H1 (cell line): ENCODE measurements around the gene KHDRBS1. TPM values are rescaled to one million over a fixed set of nuclear protein-coding genes. Genes with fewer than 3 reads are reported as not detected.

Experiments
- CTCF ChIA-PET: fragments of 300-600 bp; sonication (Branson Sonifier 250); formaldehyde crosslinking; loops from one replicate; lab custom pipeline; 2021; ENCODE audit not compliant: partially characterized antibody; lab: Charles Lee
- POLR2A ChIA-PET: fragments of 300-600 bp; sonication (Branson Sonifier 250); formaldehyde crosslinking; loops from one replicate; lab custom pipeline; 2021; ENCODE audit warnings: inconsistent platforms; ENCODE audit not compliant: partially characterized antibody; lab: Charles Lee
- DNase-seq, 2 experiments: peaks; one replicate each; pipeline versions ENCODE4 v3.0.0 to v3.0.0-alpha.2; 2010 to 2022; ENCODE audit warnings: low spot score in 2 of 2, low read depth in 1 of 2, mixed read lengths in 1 of 2
- FAIRE-seq: peaks from 2 replicates; lab custom pipeline; 2011; peaks lifted over from hg19 to GRCh38; lab: Jason Lieb, UNC
- H2AFZ ChIP-seq: 2 replicates; pipeline ENCODE4 v1.8.1; 2012; ENCODE audit warnings: low read length, inconsistent platforms
- H2AK5ac ChIP-seq: 2 replicates; pipeline ENCODE4 v1.6.1; 2013; ENCODE audit warnings: low read depth, low read length
- H2BK120ac ChIP-seq: replicated peaks from 2 replicates; pipeline ENCODE3; 2013; ENCODE audit warnings: low read depth, low read length, inconsistent platforms
- H2BK12ac ChIP-seq: 2 replicates; pipeline ENCODE4 v1.6.1; 2013; ENCODE audit warnings: low read depth, low read length
- H2BK15ac ChIP-seq: 2 replicates; pipeline ENCODE4 v1.6.1; 2013; ENCODE audit warnings: low read length
- H2BK20ac ChIP-seq: 2 replicates; pipeline ENCODE4 v1.6.1; 2013; ENCODE audit warnings: low read length
- H2BK5ac ChIP-seq: 2 replicates; pipeline ENCODE4 v1.6.1; 2013; ENCODE audit warnings: low read depth, low read length
- H3K14ac ChIP-seq: 2 replicates; pipeline ENCODE4 v1.6.1; 2013; ENCODE audit warnings: inconsistent platforms; ENCODE audit not compliant: insufficient read length
- H3K18ac ChIP-seq: 2 replicates; pipeline ENCODE4 v1.6.1; 2013; ENCODE audit warnings: low read length; ENCODE audit errors: extremely low read depth
- H3K23ac ChIP-seq: 2 replicates; pipeline ENCODE4 v1.6.1; 2013; ENCODE audit warnings: inconsistent platforms; ENCODE audit not compliant: insufficient read length
- H3K23me2 ChIP-seq: 2 replicates; pipeline ENCODE4 v1.6.1; 2013; ENCODE audit warnings: low read depth, low read length
- H3K27ac ChIP-seq: 2 replicates; pipeline ENCODE4 v1.6.1; 2011; ENCODE audit warnings: low read depth, low read length, inconsistent platforms
- H3K27me3 ChIP-seq, 4 experiments: replicated peaks in 1 of 4; 1 replicate in 1 of 4; 2 replicates in 3 of 4; pipeline versions ENCODE4 v1.6.1 to v1.8.1; 2011 to 2013; ENCODE audit warnings: low read length in 3 of 4, mild to moderate bottlenecking in 3 of 4, inconsistent platforms in 2 of 4, mixed read lengths in 2 of 4, moderate library complexity in 1 of 4; ENCODE audit not compliant: control insufficient read depth in 3 of 4, insufficient read depth in 3 of 4; ENCODE audit errors: extremely low read depth in 1 of 4
- H3K36me3 ChIP-seq, 4 experiments: 2 replicates each; pipeline versions ENCODE4 v1.6.1 to v1.8.1; 2011 to 2013; ENCODE audit warnings: mild to moderate bottlenecking in 4 of 4, low read length in 3 of 4, moderate library complexity in 2 of 4, control low read depth in 1 of 4, inconsistent platforms in 1 of 4; ENCODE audit not compliant: insufficient read depth in 4 of 4, control insufficient read depth in 2 of 4
- H3K4ac ChIP-seq: replicated peaks from 2 replicates; pipeline ENCODE3; 2013; ENCODE audit warnings: low read length, low read depth, mixed read lengths, inconsistent platforms; ENCODE audit not compliant: insufficient read length
- H3K4me1 ChIP-seq, 4 experiments: replicated peaks in 1 of 4; 1 replicate in 1 of 4; 2 replicates in 3 of 4; pipeline versions ENCODE4 v1.6.1 to v1.8.1; 2011 to 2013; ENCODE audit warnings: low read length in 3 of 4, inconsistent platforms in 2 of 4, mixed read lengths in 1 of 4; ENCODE audit not compliant: insufficient read depth in 4 of 4, control insufficient read depth in 3 of 4
- H3K4me2 ChIP-seq, 2 experiments: 2 replicates each; pipeline versions ENCODE4 v1.6.1 to v1.8.1; 2011 to 2013; ENCODE audit warnings: low read depth in 2 of 2, low read length in 2 of 2, control low read depth in 1 of 2, inconsistent platforms in 1 of 2, mild to moderate bottlenecking in 1 of 2; ENCODE audit not compliant: insufficient read depth in 1 of 2
- H3K4me3 ChIP-seq, 4 experiments: fragments of 200-600, 300-600 bp in 1 of 4; sonication (generic), shearing (Covaris generic), sonication (Bioruptor Twin) in 1 of 4; 2 replicates each; pipeline versions ENCODE4 v1.5.1 to v1.8.1; 2011 to 2016; ENCODE audit warnings: low read length in 4 of 4, low read depth in 3 of 4, control low read depth in 2 of 4, inconsistent platforms in 2 of 4, mild to moderate bottlenecking in 2 of 4, mixed read lengths in 1 of 4, moderate library complexity in 1 of 4; ENCODE audit not compliant: insufficient read depth in 2 of 4; ENCODE audit errors: extremely low read depth in 1 of 4
- H3K56ac ChIP-seq: replicated peaks from 2 replicates; pipeline ENCODE3; 2013; ENCODE audit warnings: low read depth, mild to moderate bottlenecking, mixed read lengths, low read length, inconsistent platforms; ENCODE audit not compliant: insufficient read length
- H3K79me1 ChIP-seq: 2 replicates; pipeline ENCODE4 v1.6.1; 2013; ENCODE audit warnings: low read depth, low read length, control low read depth
- H3K79me2 ChIP-seq, 2 experiments: 2 replicates each; pipeline versions ENCODE4 v1.6.1 to v1.8.1; 2012 to 2013; ENCODE audit warnings: low read length in 2 of 2, mild to moderate bottlenecking in 2 of 2, inconsistent platforms in 1 of 2; ENCODE audit not compliant: insufficient read depth in 2 of 2, control insufficient read depth in 1 of 2
- H3K9ac ChIP-seq, 4 experiments: replicated peaks in 1 of 4; 1 replicate in 1 of 4; 2 replicates in 3 of 4; pipeline versions ENCODE4 v1.6.1 to v1.8.1; 2011 to 2013; ENCODE audit warnings: low read depth in 3 of 4, low read length in 3 of 4, control low read depth in 2 of 4, mild to moderate bottlenecking in 2 of 4, moderate library complexity in 2 of 4, inconsistent platforms in 1 of 4; ENCODE audit errors: extremely low read depth in 1 of 4
- H3K9me3 ChIP-seq, 2 experiments: 2 replicates each; pipeline versions ENCODE4 v1.6.1 to v1.8.1; 2012 to 2013; ENCODE audit warnings: mild to moderate bottlenecking in 2 of 2, moderate library complexity in 2 of 2, control low read depth in 1 of 2, inconsistent platforms in 1 of 2, low read depth in 1 of 2, low read length in 1 of 2, mixed read lengths in 1 of 2; ENCODE audit not compliant: insufficient read depth in 2 of 2
- H4K20me1 ChIP-seq, 2 experiments: replicated peaks in 1 of 2; 2 replicates each; pipeline versions ENCODE3 to v1.8.1; 2011 to 2013; ENCODE audit warnings: inconsistent platforms in 2 of 2, low read length in 2 of 2, mild to moderate bottlenecking in 1 of 2; ENCODE audit not compliant: insufficient read depth in 2 of 2, control insufficient read depth in 1 of 2
- H4K5ac ChIP-seq: 2 replicates; pipeline ENCODE4 v1.6.1; 2013; ENCODE audit warnings: low read length, low read depth, mixed read lengths, inconsistent platforms; ENCODE audit not compliant: insufficient read length
- H4K8ac ChIP-seq: 2 replicates; pipeline ENCODE4 v1.8.0; 2013; ENCODE audit warnings: mild to moderate bottlenecking, moderate library complexity, low read length, inconsistent platforms; ENCODE audit not compliant: insufficient read depth; ENCODE audit errors: extremely low read depth
- H4K91ac ChIP-seq: replicated peaks from 2 replicates; pipeline ENCODE3; 2013; ENCODE audit warnings: low read length, mixed read lengths, inconsistent platforms; ENCODE audit not compliant: insufficient read length
- CEBPB ChIP-seq: IDR thresholded peaks from 2 replicates; pipeline ENCODE4 v1.6.1; 2012; ENCODE audit warnings: low read depth, low read length
- CTBP2 ChIP-seq: IDR thresholded peaks from 2 replicates; pipeline ENCODE4 v1.7.0; 2011; ENCODE audit warnings: borderline replicate concordance, mild to moderate bottlenecking, moderate library complexity, mixed read lengths, low read length; ENCODE audit not compliant: insufficient read depth, insufficient read length
- EP300 ChIP-seq, 2 experiments: IDR thresholded peaks; 1 replicate in 1 of 2; 2 replicates in 1 of 2; pipeline ENCODE4 v1.6.1; 2011 to 2012; ENCODE audit warnings: low read depth in 2 of 2, low read length in 2 of 2, mild to moderate bottlenecking in 2 of 2, borderline replicate concordance in 1 of 2, inconsistent platforms in 1 of 2, moderate library complexity in 1 of 2
- GABPA ChIP-seq: IDR thresholded peaks from 2 replicates; pipeline ENCODE4 v1.6.1; 2011; ENCODE audit warnings: mild to moderate bottlenecking, low read length, moderate library complexity, borderline replicate concordance; ENCODE audit not compliant: insufficient read depth
- GTF2F1 ChIP-seq: IDR thresholded peaks from 2 replicates; pipeline ENCODE4 v1.6.1; 2012; ENCODE audit warnings: low read depth, low read length, improper control_type of control experiment, borderline replicate concordance
- NRF1 ChIP-seq: IDR thresholded peaks from 2 replicates; pipeline ENCODE4 v1.6.1; 2011; ENCODE audit warnings: mild to moderate bottlenecking, low read depth, low read length, improper control_type of control experiment
- SIN3A ChIP-seq, 2 experiments: IDR thresholded peaks in 1 of 2; conservative IDR thresholded peaks in 1 of 2; 2 replicates each; pipeline ENCODE4 v1.6.1; 2011 to 2012; ENCODE audit warnings: low read length in 2 of 2, improper control_type of control experiment in 1 of 2, low read depth in 1 of 2, mild to moderate bottlenecking in 1 of 2
- TBP ChIP-seq: IDR thresholded peaks from 2 replicates; pipeline ENCODE4 v1.6.1; 2011; ENCODE audit warnings: low read depth, low read length, improper control_type of control experiment
- ZNF274 ChIP-seq: IDR thresholded peaks from 2 replicates; pipeline ENCODE4 v1.7.0; 2012; ENCODE audit warnings: low read length, borderline replicate concordance; ENCODE audit errors: extremely low read depth
- WGBS, 2 experiments: shearing (Covaris generic) in 1 of 2; methylation state at CpG; one replicate each; pipeline versions ENCODE4 v1.1.6 to v1.1.7; 2013 to 2015; ENCODE audit warnings: low lambda C conversion rate in 2 of 2, mixed read lengths in 2 of 2, inconsistent platforms in 1 of 2, low coverage in 1 of 2, missing lambda C conversion rate in 1 of 2; ENCODE audit not compliant: insufficient replicate concordance in 2 of 2, insufficient coverage in 1 of 2, insufficient read length in 1 of 2; ENCODE audit errors: extremely low coverage in 1 of 2, missing lambda C conversion rate in 1 of 2; 5-methylcytosine and 5-hydroxymethylcytosine counted together
- polyA plus RNA-seq, 7 experiments: library from polyadenylated mRNA; depleted of rRNA in 3 of 7; stranded (reverse) in 5 of 7; unstranded in 2 of 7; fragments of >200 nt in 5 of 7; fragments of 200-250 nt in 2 of 7; gene quantifications; 1 replicate in 5 of 7; 2 replicates in 1 of 7; 4 replicates in 1 of 7; pipeline versions ENCODE4 v1.2.1 to v1.2.3, GENCODE V29; 2011 to 2013; ENCODE audit warnings: missing spikeins in 2 of 7, mixed read lengths in 2 of 7
- total RNA-seq: library from RNA; stranded (reverse); fragmentation: NEBNext Ultra II Directional; extraction: Animal tissue kit (Norgen Biotek cat#: 25700); gene quantifications from 2 replicates; pipeline ENCODE4 v1.2.1, GENCODE V29; 2021
- TF ChIP-seq, protein P1 (sequence below), 3 experiments: IDR thresholded peaks; 1 replicate in 2 of 3; 2 replicates in 1 of 3; pipeline versions ENCODE4 v1.5.1 to v1.6.1; 2011; ENCODE audit warnings: low read length in 3 of 3, mild to moderate bottlenecking in 3 of 3, inconsistent platforms in 2 of 3, low read depth in 1 of 3, moderate library complexity in 1 of 3; ENCODE audit not compliant: insufficient read depth in 1 of 3; ENCODE audit errors: control extremely low read depth in 1 of 3

KHDRBS1 gene
- total and polyA plus RNA-seq, 2 of the 8 experiments (the other 6 are each of a cell fraction or from before 2014, with no cell fraction given), result 53.8 to 284 TPM

GRCh38 chr1:31980835-31981455 lies 32.7 kb upstream of the KHDRBS1 start:
- no peaks in the 10 kb centered on the region for H3K79me1 ChIP-seq
- WGBS, 2 experiments, result 89% methylated on average over 10 of the region's 10 CpGs; no CpG with 5 or more reads in 1 of the 2 experiments
- no peak overlapping the region for H4K91ac ChIP-seq
- H4K8ac ChIP-seq, result no peak overlapping the region
- no peak overlapping the region for H2AFZ ChIP-seq
- H3K4me1 ChIP-seq, result no peaks in the 10 kb centered on the region
- H3K79me2 ChIP-seq, result no peaks in the 10 kb centered on the region
- H3K36me3 ChIP-seq, result no peaks in the 10 kb centered on the region
- H4K20me1 ChIP-seq, result no peaks in the 10 kb centered on the region
- no peaks in the 10 kb centered on the region for H3K27me3 ChIP-seq
- POLR2A ChIA-PET, result no interaction called here
- CTCF ChIA-PET, result interaction anchor here (0.7 to 8.1 kb wide), 2 partner anchors 18 to 23 kb away, joined by 6 to 48 read pairs; no protein-coding TSS in a partner anchor
- FAIRE-seq (no peak), DNase-seq (no peak)
- no peak overlapping the region for H3K23ac ChIP-seq
- no peak overlapping the region for H3K56ac ChIP-seq
- no peak overlapping the region for H3K27ac ChIP-seq
- no peak overlapping the region for H2BK15ac ChIP-seq
- H3K9me3 ChIP-seq, result 0 out of 4 replicates have a peak, but pooled peaks cover 0 to 3% of the 10 kb centered on the region in 2 experiments
- no peak overlapping the region for H2AK5ac ChIP-seq
- no peak overlapping the region for H3K18ac ChIP-seq
- H3K23me2 ChIP-seq, result no peaks in the 10 kb centered on the region
- no peak overlapping the region for H3K4me2 ChIP-seq
- no peak overlapping the region for H2BK5ac ChIP-seq
- H3K4me3 ChIP-seq, result no peak overlapping the region
- H2BK12ac ChIP-seq, result no peak overlapping the region
- H3K9ac ChIP-seq, result no peak overlapping the region
- H3K14ac ChIP-seq, result no peak overlapping the region
- H3K4ac ChIP-seq, result no peak overlapping the region
- no peak overlapping the region for H2BK120ac ChIP-seq
- H2BK20ac ChIP-seq, result no peak overlapping the region
- H4K5ac ChIP-seq, result no peak overlapping the region
- no peak for TF ChIP-seq EP300 (IDR thresholded peaks at IDR 0.05; ENCODE audit: borderline replicate concordance in 1 of 2, low read depth in 2 of 2, low read length in 2 of 2)
- no peak for TF ChIP-seq SIN3A (conservative IDR thresholded peaks at IDR 0.05 in 1 of 2, IDR thresholded peaks at IDR 0.05 in 1 of 2; ENCODE audit: low read depth in 1 of 2, low read length in 2 of 2)
- TF ChIP-seq CTBP2, result no peak
- no peak for TF ChIP-seq NRF1
- no peak for TF ChIP-seq GTF2F1
- no peak for TF ChIP-seq CEBPB
- TF ChIP-seq TBP, result no peak
- TF ChIP-seq ZNF274, result no peak
- TF ChIP-seq GABPA, result no peak
- TF ChIP-seq, protein P1, sequence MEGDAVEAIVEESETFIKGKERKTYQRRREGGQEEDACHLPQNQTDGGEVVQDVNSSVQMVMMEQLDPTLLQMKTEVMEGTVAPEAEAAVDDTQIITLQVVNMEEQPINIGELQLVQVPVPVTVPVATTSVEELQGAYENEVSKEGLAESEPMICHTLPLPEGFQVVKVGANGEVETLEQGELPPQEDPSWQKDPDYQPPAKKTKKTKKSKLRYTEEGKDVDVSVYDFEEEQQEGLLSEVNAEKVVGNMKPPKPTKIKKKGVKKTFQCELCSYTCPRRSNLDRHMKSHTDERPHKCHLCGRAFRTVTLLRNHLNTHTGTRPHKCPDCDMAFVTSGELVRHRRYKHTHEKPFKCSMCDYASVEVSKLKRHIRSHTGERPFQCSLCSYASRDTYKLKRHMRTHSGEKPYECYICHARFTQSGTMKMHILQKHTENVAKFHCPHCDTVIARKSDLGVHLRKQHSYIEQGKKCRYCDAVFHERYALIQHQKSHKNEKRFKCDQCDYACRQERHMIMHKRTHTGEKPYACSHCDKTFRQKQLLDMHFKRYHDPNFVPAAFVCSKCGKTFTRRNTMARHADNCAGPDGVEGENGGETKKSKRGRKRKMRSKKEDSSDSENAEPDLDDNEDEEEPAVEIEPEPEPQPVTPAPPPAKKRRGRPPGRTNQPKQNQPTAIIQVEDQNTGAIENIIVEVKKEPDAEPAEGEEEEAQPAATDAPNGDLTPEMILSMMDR (IDR thresholded peaks at IDR 0.05; ENCODE audit: control extremely low read depth in 1 of 3, insufficient read depth in 1 of 3, low read depth in 1 of 3, low read length in 3 of 3), result no peak
